ENCODE data around the gene CCDC27. TPM values are rescaled to one million over a fixed set of nuclear protein-coding genes. Genes with fewer than 3 reads are reported as not detected.

CCDC27 gene
- total and polyA plus RNA-seq, 2 of the 13 experiments (the other 11 are each of a cell fraction or from before 2014, with no cell fraction given), result not detected

DNA sequence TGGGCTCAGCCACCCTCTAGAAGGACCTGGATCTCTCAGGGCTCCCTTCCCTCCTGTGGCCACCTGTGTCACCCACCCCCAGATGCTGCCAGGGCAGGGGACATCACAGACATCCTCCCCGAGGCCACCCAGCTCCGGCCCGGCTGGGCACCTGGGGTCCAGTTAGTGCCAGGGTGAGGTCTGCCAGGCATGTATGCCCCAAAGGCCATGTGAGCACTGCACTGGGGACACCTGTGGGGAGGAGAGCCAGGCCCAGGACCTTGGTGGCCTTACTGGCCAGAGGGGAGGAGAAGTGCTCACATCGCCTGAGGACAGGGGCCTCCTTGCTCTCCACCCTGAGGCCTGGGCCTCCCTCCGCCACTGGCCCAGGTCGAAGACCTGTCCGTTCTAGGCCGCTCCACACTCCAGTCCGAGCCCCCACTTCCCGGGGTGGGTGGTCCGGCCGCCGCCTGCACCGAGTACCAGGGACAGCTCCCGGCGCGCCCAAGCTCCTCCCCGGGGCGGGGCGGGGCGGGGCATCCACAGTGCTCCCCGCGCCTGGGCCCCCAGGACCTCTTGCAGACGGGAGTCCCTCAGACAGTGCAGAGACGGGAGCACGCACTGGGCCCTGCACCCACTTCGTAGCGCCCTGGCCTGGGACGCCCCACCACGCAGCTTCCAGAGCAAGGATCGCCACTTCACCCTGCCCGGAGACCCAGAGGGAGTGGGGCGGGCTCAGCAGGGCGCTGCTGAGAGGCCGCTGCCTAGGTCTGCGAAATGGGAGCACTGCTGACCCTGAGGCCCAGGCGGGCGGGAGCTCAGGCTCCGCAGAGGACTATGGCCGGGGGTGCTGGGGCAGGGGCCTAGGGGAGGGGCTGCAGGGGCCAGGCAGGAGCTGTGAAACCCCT, 34.3 kb upstream of the CCDC27 start (continued):
- TF ChIP-seq ZNF558 (CRISPR knock-in tag; IDR thresholded peaks at IDR 0.05; ENCODE audit: borderline replicate concordance) (peak; percentile 77; the same call in 1 of the 2 replicates), ZNF547 (CRISPR knock-in tag; IDR thresholded peaks at IDR 0.05) (peak; percentile 63), ZNF331 (CRISPR knock-in tag; IDR thresholded peaks at IDR 0.05) (peak; percentile 28; the same call in 1 of the 2 replicates), ZNF451 (CRISPR knock-in tag; IDR thresholded peaks at IDR 0.05) (no peak), MAFF (IDR thresholded peaks at IDR 0.05; ENCODE audit: low read depth, low read length) (no peak), RAD21 (CRISPR knock-in tag; IDR thresholded peaks at IDR 0.05) (no peak), ZNF614 (CRISPR knock-in tag; IDR thresholded peaks at IDR 0.05; ENCODE audit: borderline replicate concordance) (no peak), JUND (CRISPR knock-in tag; IDR thresholded peaks at IDR 0.05) (peak; percentile 23; the same call in 1 of the 2 replicates), SYNCRIP (IDR thresholded peaks at IDR 0.05; ENCODE audit: insufficient read depth, low read depth, low read length) (no peak), SPEN (CRISPR knock-in tag; IDR thresholded peaks at IDR 0.05; ENCODE audit: low read depth) (no peak), ZBTB38 (CRISPR knock-in tag; IDR thresholded peaks at IDR 0.05) (0 out of 2 replicates have a peak, but pooled peaks have one; percentile 15), ETV5 (CRISPR knock-in tag; IDR thresholded peaks at IDR 0.05; ENCODE audit: borderline replicate concordance) (no peak), AKAP8 (CRISPR knock-in tag; IDR thresholded peaks at IDR 0.05) (peak; percentile 87), ZNF790 (CRISPR knock-in tag; IDR thresholded peaks at IDR 0.05; ENCODE audit: borderline replicate concordance) (peak; percentile 53; the same call in 1 of the 2 replicates), ELF3 (CRISPR knock-in tag; IDR thresholded peaks at IDR 0.05) (peak; percentile 35; the same call in 1 of the 2 replicates), PPARG (CRISPR knock-in tag; conservative IDR thresholded peaks at IDR 0.05) (no peak)
- TF ChIP-seq, protein P1, sequence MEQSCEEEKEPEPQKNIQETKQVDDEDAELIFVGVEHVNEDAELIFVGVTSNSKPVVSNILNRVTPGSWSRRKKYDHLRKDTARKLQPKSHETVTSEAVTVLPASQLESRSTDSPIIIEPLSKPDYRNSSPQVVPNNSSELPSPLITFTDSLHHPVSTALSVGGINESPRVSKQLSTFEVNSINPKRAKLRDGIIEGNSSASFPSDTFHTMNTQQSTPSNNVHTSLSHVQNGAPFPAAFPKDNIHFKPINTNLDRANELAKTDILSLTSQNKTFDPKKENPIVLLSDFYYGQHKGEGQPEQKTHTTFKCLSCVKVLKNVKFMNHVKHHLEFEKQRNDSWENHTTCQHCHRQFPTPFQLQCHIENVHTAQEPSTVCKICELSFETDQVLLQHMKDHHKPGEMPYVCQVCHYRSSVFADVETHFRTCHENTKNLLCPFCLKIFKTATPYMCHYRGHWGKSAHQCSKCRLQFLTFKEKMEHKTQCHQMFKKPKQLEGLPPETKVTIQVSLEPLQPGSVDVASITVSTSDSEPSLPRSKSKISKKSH (CRISPR knock-in tag; IDR thresholded peaks at IDR 0.05; ENCODE audit: borderline replicate concordance), result no peak
- TF ChIP-seq, protein P2, sequence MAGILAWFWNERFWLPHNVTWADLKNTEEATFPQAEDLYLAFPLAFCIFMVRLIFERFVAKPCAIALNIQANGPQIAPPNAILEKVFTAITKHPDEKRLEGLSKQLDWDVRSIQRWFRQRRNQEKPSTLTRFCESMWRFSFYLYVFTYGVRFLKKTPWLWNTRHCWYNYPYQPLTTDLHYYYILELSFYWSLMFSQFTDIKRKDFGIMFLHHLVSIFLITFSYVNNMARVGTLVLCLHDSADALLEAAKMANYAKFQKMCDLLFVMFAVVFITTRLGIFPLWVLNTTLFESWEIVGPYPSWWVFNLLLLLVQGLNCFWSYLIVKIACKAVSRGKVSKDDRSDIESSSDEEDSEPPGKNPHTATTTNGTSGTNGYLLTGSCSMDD (CRISPR knock-in tag; IDR thresholded peaks at IDR 0.05), result no peak
- TF ChIP-seq, protein P3, sequence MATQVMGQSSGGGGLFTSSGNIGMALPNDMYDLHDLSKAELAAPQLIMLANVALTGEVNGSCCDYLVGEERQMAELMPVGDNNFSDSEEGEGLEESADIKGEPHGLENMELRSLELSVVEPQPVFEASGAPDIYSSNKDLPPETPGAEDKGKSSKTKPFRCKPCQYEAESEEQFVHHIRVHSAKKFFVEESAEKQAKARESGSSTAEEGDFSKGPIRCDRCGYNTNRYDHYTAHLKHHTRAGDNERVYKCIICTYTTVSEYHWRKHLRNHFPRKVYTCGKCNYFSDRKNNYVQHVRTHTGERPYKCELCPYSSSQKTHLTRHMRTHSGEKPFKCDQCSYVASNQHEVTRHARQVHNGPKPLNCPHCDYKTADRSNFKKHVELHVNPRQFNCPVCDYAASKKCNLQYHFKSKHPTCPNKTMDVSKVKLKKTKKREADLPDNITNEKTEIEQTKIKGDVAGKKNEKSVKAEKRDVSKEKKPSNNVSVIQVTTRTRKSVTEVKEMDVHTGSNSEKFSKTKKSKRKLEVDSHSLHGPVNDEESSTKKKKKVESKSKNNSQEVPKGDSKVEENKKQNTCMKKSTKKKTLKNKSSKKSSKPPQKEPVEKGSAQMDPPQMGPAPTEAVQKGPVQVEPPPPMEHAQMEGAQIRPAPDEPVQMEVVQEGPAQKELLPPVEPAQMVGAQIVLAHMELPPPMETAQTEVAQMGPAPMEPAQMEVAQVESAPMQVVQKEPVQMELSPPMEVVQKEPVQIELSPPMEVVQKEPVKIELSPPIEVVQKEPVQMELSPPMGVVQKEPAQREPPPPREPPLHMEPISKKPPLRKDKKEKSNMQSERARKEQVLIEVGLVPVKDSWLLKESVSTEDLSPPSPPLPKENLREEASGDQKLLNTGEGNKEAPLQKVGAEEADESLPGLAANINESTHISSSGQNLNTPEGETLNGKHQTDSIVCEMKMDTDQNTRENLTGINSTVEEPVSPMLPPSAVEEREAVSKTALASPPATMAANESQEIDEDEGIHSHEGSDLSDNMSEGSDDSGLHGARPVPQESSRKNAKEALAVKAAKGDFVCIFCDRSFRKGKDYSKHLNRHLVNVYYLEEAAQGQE (IDR thresholded peaks at IDR 0.05; ENCODE audit: borderline replicate concordance in 1 of 2, low read depth in 1 of 2, low read length in 2 of 2), result peak; percentile 95
- TF ChIP-seq, protein P4, sequence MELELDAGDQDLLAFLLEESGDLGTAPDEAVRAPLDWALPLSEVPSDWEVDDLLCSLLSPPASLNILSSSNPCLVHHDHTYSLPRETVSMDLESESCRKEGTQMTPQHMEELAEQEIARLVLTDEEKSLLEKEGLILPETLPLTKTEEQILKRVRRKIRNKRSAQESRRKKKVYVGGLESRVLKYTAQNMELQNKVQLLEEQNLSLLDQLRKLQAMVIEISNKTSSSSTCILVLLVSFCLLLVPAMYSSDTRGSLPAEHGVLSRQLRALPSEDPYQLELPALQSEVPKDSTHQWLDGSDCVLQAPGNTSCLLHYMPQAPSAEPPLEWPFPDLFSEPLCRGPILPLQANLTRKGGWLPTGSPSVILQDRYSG (CRISPR knock-in tag; IDR thresholded peaks at IDR 0.05), result no peak
- TF ChIP-seq, protein P5, sequence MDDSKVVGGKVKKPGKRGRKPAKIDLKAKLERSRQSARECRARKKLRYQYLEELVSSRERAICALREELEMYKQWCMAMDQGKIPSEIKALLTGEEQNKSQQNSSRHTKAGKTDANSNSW (CRISPR knock-in tag; IDR thresholded peaks at IDR 0.05; ENCODE audit: borderline replicate concordance), result no peak
